GM18951 (cell line): ENCODE results near the gene RNF31.

Experiments used
- POLR2A ChIP-seq: IDR thresholded peaks from 4 replicates; pipeline ENCODE4 v1.6.1; 2011; ENCODE audit warnings: mild to moderate bottlenecking; ENCODE audit not compliant: insufficient read length, insufficient read depth; ENCODE audit errors: extremely low read depth
- in situ Hi-C: fragments of 300-500 bp; cut with MboI; formaldehyde crosslinking; loops from one replicate; pipeline ENCODE4 v1.12.0; 2022; ENCODE audit warnings: low sequenced_read_pairs, mixed read lengths, inconsistent platforms; ENCODE audit not compliant: unreplicated experiment

The RNF31 gene

DNA sequence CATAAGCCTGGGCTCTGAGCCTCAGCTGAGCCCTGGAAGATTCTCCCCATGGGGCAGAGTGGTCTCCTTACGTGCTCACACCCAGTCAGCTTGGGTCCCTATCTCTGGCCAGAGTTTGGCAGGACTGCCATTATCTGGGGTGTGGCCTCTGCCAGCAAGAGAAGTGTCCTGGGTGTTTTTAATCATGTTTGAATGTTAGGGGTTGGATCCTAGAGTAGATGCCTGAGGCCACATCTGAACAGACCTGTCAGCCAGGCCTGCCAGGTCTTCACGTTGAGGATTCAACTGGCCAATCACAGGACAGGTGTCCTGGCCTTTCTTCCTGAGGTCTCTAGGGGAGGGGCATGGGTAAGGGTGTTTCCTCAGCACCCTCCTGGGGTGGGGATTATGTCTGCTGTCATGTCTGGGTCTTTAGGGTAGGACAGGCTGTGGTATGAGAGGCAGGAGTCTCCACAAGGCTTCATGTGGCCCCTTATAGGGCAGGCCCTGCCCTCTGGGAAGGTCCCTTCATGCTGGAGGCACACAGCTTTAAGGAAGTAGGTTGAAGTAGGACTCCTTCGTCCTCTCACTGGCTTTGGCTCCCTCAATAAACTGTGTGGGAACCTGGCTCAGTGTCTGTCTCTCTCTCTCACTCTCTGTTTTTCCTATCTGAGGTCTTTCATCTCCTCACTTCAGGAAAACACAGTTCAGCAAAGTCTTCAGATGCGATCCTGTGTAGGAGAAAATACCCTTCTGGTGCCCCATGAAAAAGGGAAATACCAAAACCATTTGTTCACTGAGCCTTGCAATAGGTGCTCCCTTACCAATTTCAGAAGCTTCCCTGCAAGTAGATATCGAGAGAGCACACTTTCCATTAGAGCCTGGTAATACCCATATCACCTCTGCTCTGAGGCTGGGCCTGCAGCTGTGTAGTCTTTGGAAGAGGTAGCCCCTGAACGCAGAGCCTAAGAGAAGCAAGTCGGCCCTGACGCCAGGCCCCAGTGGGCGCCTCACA is 23.6 kb upstream of the RNF31 start:
- in situ Hi-C loops, result no loop called here
- TF ChIP-seq POLR2A, result no peak

GRCh38 chr14:24126939-24127338 is 20.4 kb upstream of the RNF31 start:
- in situ Hi-C loops, result no loop called here
- no peak for TF ChIP-seq POLR2A

DNA sequence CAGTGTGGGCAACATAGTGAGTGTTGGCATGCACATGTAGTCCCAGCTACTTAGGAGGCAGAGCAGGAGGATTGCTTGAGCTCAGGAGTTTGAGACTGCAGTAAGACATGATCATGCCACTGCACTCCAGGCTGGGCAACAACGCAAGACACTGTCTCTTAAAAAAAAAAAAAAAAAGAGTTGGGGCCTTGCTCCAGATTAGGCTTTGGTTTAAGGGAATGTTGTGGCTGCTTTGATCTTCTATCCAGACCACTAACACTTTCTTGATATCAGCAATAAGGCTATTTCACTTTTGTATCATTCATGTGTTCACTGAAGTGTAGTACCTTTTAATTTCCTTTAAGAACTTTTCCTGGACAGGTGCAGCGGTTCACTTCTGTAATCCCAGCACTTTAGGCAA is 19.6 kb upstream of the RNF31 start:
- in situ Hi-C loops, result no loop called here
- TF ChIP-seq POLR2A, result no peak

GRCh38 chr14:24129410-24129998 is 17.8 kb upstream of the RNF31 start:
- in situ Hi-C loops, result no loop called here
- TF ChIP-seq POLR2A, result no peak

DNA sequence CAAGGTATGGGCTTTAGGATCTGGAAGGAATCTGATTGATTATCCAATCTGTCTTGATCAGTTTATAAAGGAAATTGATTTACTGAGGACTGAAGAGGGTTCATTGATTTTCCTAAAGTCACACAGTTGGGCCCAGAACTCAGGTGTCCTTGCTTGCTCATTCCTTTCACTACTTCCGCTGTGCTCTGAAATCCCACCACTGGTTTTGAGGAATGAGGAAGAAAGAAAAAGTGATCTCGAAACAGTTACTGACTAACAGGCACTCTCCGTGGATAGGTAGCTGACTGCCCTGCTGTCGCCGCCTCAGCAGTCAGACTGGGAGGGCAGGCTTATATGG is 16.9 kb upstream of the RNF31 start, which contains the start of gene FITM1:
Gene FITM1, plus strand, starts transcription at position 280 of the 337 bp plus-strand sequence. CDS start 905 bp downstream, outside the sequence.
- no peak for TF ChIP-seq POLR2A
- in situ Hi-C loops, result no loop called here

DNA sequence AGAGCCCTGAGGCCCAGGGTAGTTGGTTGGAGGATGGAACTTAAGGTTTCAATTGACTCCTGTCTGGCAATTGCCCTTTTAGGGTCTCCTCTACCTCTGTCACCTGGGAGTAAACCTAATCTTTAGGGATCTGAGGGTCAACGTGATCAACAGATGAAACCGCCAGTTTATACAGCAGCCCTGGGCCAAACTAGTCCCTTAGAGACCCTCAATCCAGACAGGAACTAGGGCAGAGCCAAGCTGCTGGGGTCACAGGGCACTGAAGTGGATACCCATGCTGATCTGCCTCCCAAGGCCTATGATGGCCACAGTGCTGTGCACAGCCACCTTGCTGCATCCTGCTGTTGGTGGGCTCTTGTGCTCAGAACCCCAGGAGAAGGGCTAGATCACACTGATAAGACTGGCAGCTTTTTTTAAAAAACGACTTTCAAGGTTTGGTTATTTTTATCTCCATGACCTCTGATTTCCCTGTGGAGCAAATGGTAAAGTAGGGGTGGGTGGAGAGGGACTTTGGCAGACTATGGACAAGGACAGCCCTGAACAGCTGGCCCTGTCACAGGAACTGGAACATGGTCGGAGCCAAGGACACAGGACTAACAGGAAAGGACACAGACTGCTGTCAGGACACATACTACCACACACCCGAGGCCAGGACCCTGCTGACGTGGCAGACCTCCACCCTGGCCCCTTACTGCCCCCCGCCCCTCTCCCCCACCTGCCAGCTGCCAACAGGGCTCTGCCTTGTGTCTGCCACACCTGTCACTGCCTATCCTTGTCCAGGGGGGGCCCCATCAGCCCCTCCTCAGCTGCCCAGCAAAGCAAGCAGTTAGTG is 16.4 kb upstream of the RNF31 start:
- no peak for TF ChIP-seq POLR2A
- in situ Hi-C loops, result no loop called here

DNA sequence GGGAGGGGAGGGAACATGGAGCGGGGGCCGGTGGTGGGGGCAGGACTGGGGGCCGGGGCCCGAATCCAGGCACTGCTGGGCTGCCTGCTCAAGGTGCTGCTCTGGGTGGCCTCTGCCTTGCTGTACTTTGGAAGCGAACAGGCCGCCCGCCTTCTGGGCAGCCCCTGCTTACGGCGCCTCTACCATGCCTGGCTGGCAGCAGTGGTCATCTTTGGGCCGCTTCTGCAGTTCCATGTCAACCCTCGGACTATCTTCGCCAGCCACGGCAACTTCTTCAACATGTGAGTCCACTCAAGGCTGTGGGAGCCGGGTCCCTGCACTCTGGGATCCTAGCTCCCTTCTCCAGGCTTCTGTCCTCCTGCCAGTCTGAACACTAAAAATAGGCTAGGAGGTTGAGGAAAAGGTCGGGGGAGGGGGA is 15.7 kb upstream of the RNF31 start:
- no peak for TF ChIP-seq POLR2A
- in situ Hi-C loops, result no loop called here

GRCh38 chr14:24132061-24132685 is 15.1 kb upstream of the RNF31 start:
- TF ChIP-seq POLR2A, result no peak
- in situ Hi-C loops, result no loop called here

GRCh38 chr14:24132976-24133375 is 14.3 kb upstream of the RNF31 start:
- no peak for TF ChIP-seq POLR2A
- in situ Hi-C loops, result no loop called here

GRCh38 chr14:24133735-24134134 is 13.6 kb upstream of the RNF31 start:
- in situ Hi-C loops, result no loop called here
- TF ChIP-seq POLR2A, result no peak

GRCh38 chr14:24135584-24135833 is 11.8 kb upstream of the RNF31 start:
- in situ Hi-C loops, result no loop called here
- TF ChIP-seq POLR2A, result no peak

- in situ Hi-C loops, result no loop called here
- TF ChIP-seq POLR2A, result peak; percentile 82
Measured at GRCh38 chr14:24135834-24136683, 11.2 kb upstream of the RNF31 start, which contains the start of gene PSME1. TSS of gene PSME1 (plus strand) at chr14:24136194. CDS start at chr14:24136263, 69 bp downstream.
